HepG2 (cell line): ENCODE measurements around the gene PEMT. TPM values are rescaled to one million over a fixed set of nuclear protein-coding genes. Genes with fewer than 3 reads are reported as not detected.
"Not testable (repeated sequence)": the region's sequence is repeated elsewhere in the genome, so short reads cannot be mapped to it uniquely, and the experiment has no call there.

Experiments
- ATAC-seq: fragments of 200-7000 bp; cut with Tn5 transposase; 3 replicates; pipeline ENCODE4 v1.9.1; 2020; ENCODE audit warnings: mild to moderate bottlenecking, moderate library complexity
- BruUV-seq: library from RNA; stranded (reverse); fragments of 400-500 nt; replicated peaks from 2 replicates; lab custom pipeline; 2021; lab: Mats Ljungman, UMichigan
- CTCF ChIA-PET: fragments of 300-600 bp; formaldehyde crosslinking; extraction: SDS; loops from one replicate; lab custom pipeline; 2021; ENCODE audit warnings: low total read pairs, inconsistent platforms, low intra/inter-chr PET ratio; lab: Yijun Ruan, JAX
- POLR2A ChIA-PET: fragments of 350-600 bp; sonication (Branson Sonifier 250); formaldehyde crosslinking; loops from one replicate; lab custom pipeline; 2020; ENCODE audit warnings: antibody characterized with exemption, inconsistent platforms; lab: Yijun Ruan, JAX
- DNase-seq: peaks from one replicate; pipeline ENCODE4 v3.0.0-alpha.2; 2015; ENCODE audit warnings: low spot score
- FAIRE-seq: peaks from 3 replicates; lab custom pipeline; 2011; peaks lifted over from hg19 to GRCh38; lab: Jason Lieb, UNC
- H2AFZ ChIP-seq: one replicate; pipeline ENCODE4 v1.6.1; 2011; ENCODE audit warnings: low read length, inconsistent platforms
- H3K27ac ChIP-seq: fragments of 300-600 bp; 3 replicates; pipeline ENCODE4 v1.8.0; 2011; ENCODE audit warnings: mixed run types, mild to moderate bottlenecking, mixed read lengths, low read length, inconsistent platforms; ENCODE audit not compliant: insufficient read depth; ENCODE audit errors: extremely low read length
- H3K27me3 ChIP-seq, 2 experiments: fragments of 200-600 bp in 1 of 2; 2 replicates in 1 of 2; 3 replicates in 1 of 2; pipeline versions ENCODE4 v1.6.0 to v1.8.0; 2011; ENCODE audit warnings: low read length in 2 of 2, mild to moderate bottlenecking in 2 of 2, moderate library complexity in 2 of 2, inconsistent platforms in 1 of 2; ENCODE audit not compliant: insufficient read depth in 2 of 2, control insufficient read depth in 1 of 2
- H3K36me3 ChIP-seq, 2 experiments: fragments of 200-600 bp in 1 of 2; replicated peaks in 1 of 2; 2 replicates in 1 of 2; 3 replicates in 1 of 2; pipeline versions ENCODE4 v1.5.1 to v1.8.0; 2011; ENCODE audit warnings: low read length in 2 of 2, inconsistent platforms in 1 of 2; ENCODE audit not compliant: insufficient read depth in 2 of 2, control insufficient read depth in 1 of 2
- H3K4me1 ChIP-seq: 2 replicates; pipeline ENCODE4 v1.5.1; 2012; ENCODE audit warnings: low read length, inconsistent platforms; ENCODE audit not compliant: insufficient read depth
- H3K4me2 ChIP-seq: 2 replicates; pipeline ENCODE4 v1.6.0; 2011; ENCODE audit warnings: low read depth, low read length, inconsistent platforms
- H3K4me3 ChIP-seq, 3 experiments: fragments of 200-600 bp in 1 of 3; sonication (generic), shearing (Covaris generic) in 1 of 3; replicated peaks in 1 of 3; 2 replicates each; pipeline ENCODE4 v1.5.1; 2011 to 2016; ENCODE audit warnings: low read length in 3 of 3, inconsistent platforms in 2 of 3, low read depth in 2 of 3, mild to moderate bottlenecking in 2 of 3, control low read depth in 1 of 3, mixed read lengths in 1 of 3; ENCODE audit not compliant: insufficient read depth in 1 of 3
- H3K79me2 ChIP-seq: one replicate; pipeline ENCODE4 v1.6.1; 2011; ENCODE audit warnings: low read length, inconsistent platforms; ENCODE audit not compliant: insufficient read depth
- H3K9ac ChIP-seq: 2 replicates; pipeline ENCODE4 v1.6.0; 2011; ENCODE audit warnings: mild to moderate bottlenecking, low read depth, low read length, inconsistent platforms; ENCODE audit not compliant: insufficient read depth
- H3K9me3 ChIP-seq: 2 replicates; pipeline ENCODE4 v1.5.1; 2012; ENCODE audit warnings: mild to moderate bottlenecking, low read length
- H4K20me1 ChIP-seq: 2 replicates; pipeline ENCODE4 v1.6.0; 2011; ENCODE audit warnings: inconsistent platforms, mild to moderate bottlenecking, low read length, moderate library complexity; ENCODE audit not compliant: insufficient read depth
- CREM ChIP-seq, 2 experiments: sonication (generic) in 1 of 2; formaldehyde crosslinking in 1 of 2; IDR thresholded peaks; 2 replicates each; pipeline versions ENCODE4 v1.4.0 to v1.6.1; 2016 to 2020; ENCODE audit warnings: antibody characterized with exemption in 1 of 2, mild to moderate bottlenecking in 1 of 2, missing genetic modification reagents in 1 of 2
- EEA1 ChIP-seq: sonication (generic); formaldehyde crosslinking; IDR thresholded peaks from 2 replicates; pipeline ENCODE4 v1.5.1; 2020; ENCODE audit warnings: mild to moderate bottlenecking, missing genetic modification reagents, borderline replicate concordance
- TGIF2 ChIP-seq: IDR thresholded peaks from 2 replicates; pipeline ENCODE4 v1.6.1; 2016; ENCODE audit warnings: control low read depth, missing compliant biosample characterization
- WGBS: methylation state at CpG from one replicate; pipeline ENCODE4 v1.1.6; 2017; ENCODE audit warnings: low lambda C conversion rate; 5-methylcytosine and 5-hydroxymethylcytosine counted together
- in situ Hi-C: cut with HindIII; loops from 2 replicates; pipeline ENCODE4 v1.10.0; 2017; ENCODE audit warnings: low pct_unique_long_range_greater_than_20kb; ENCODE audit not compliant: extremely low pct_ligation_motif_present
- intact Hi-C: fragments of 100-400 bp; cut with micrococcal nuclease; formaldehyde crosslinking; loops from one replicate; pipeline ENCODE4 v1.10.0; 2022; ENCODE audit not compliant: unreplicated experiment
- polyA plus RNA-seq, 8 experiments: library from polyadenylated mRNA; depleted of rRNA in 3 of 8; stranded (reverse) in 7 of 8; unstranded in 1 of 8; fragments of >200 nt; fragmentation: Illumina TruSeq in 4 of 8; extraction: Trizol in 4 of 8; gene quantifications; 2 replicates each; pipeline versions ENCODE4 v1.2.1 to v1.2.3, GENCODE V29; 2011 to 2016; ENCODE audit warnings: low read depth in 4 of 8, missing spikeins in 1 of 8, mixed read lengths in 1 of 8; ENCODE audit not compliant: insufficient read depth in 1 of 8
- total RNA-seq, 5 experiments: library from RNA; depleted of rRNA; stranded (reverse); fragments of >200 nt; fragmentation: Illumina TruSeq; extraction: Trizol; gene quantifications; 2 replicates each; pipeline ENCODE4 v1.2.3, GENCODE V29; 2016; ENCODE audit warnings: low read depth in 1 of 5
- TF ChIP-seq, protein P1 (sequence below): sonication (generic); formaldehyde crosslinking; IDR thresholded peaks from 2 replicates; pipeline ENCODE4 v1.4.0; 2020; ENCODE audit warnings: mild to moderate bottlenecking, missing genetic modification reagents
- TF ChIP-seq, protein P2 (sequence below): sonication (generic); formaldehyde crosslinking; IDR thresholded peaks from 2 replicates; pipeline ENCODE4 v1.5.0; 2020; ENCODE audit warnings: mild to moderate bottlenecking, missing genetic modification reagents

Gene PEMT
- total and polyA plus RNA-seq, 2 of the 13 experiments (the other 11 are each of a cell fraction or from before 2014, with no cell fraction given) = 31.7 to 43.6 TPM

DNA sequence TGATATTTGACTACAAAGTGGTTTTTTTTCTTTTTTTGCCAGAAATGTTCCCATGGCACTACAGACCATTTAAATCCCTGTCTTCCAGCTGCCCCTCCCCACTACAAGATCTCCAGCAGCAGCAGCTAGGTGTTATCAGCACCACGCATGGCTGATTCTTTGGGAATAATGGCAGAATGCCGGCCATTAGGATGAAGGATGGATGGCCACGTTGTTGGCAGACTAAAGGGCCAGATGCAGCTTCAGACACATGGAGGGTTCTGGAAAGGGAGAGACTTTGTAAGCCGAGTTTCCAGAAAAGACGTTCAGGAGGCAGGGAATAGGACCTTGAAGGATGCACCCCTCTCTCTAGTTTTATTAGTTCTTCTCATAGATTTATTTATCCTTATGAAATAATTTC lies 125.0 kb downstream of the PEMT start:
- H3K79me2 ChIP-seq = no peaks in the 10 kb centered on the region
- H3K4me3 ChIP-seq = no peak overlapping the region
- no peaks in the 10 kb centered on the region for H3K9me3 ChIP-seq
- ATAC-seq (no peak), FAIRE-seq (no peak), DNase-seq (no peak)
- no peaks in the 10 kb centered on the region for H3K36me3 ChIP-seq
- no TSS peak for BruUV-seq
- H3K4me1 ChIP-seq = peaks cover 70% of the 10 kb centered on the region
- in situ Hi-C loops = no loop called here
- intact Hi-C loops = no loop called here
- H3K4me2 ChIP-seq = no peak overlapping the region
- H2AFZ ChIP-seq = no peak overlapping the region
- no peaks in the 10 kb centered on the region for H4K20me1 ChIP-seq
- TF ChIP-seq, protein P1, sequence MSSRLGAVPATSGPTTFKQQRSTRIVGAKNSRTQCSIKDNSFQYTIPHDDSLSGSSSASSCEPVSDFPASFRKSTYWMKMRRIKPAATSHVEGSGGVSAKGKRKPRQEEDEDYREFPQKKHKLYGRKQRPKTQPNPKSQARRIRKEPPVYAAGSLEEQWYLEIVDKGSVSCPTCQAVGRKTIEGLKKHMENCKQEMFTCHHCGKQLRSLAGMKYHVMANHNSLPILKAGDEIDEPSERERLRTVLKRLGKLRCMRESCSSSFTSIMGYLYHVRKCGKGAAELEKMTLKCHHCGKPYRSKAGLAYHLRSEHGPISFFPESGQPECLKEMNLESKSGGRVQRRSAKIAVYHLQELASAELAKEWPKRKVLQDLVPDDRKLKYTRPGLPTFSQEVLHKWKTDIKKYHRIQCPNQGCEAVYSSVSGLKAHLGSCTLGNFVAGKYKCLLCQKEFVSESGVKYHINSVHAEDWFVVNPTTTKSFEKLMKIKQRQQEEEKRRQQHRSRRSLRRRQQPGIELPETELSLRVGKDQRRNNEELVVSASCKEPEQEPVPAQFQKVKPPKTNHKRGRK (CRISPR knock-in tag) = no peak
- TF ChIP-seq, protein P2, sequence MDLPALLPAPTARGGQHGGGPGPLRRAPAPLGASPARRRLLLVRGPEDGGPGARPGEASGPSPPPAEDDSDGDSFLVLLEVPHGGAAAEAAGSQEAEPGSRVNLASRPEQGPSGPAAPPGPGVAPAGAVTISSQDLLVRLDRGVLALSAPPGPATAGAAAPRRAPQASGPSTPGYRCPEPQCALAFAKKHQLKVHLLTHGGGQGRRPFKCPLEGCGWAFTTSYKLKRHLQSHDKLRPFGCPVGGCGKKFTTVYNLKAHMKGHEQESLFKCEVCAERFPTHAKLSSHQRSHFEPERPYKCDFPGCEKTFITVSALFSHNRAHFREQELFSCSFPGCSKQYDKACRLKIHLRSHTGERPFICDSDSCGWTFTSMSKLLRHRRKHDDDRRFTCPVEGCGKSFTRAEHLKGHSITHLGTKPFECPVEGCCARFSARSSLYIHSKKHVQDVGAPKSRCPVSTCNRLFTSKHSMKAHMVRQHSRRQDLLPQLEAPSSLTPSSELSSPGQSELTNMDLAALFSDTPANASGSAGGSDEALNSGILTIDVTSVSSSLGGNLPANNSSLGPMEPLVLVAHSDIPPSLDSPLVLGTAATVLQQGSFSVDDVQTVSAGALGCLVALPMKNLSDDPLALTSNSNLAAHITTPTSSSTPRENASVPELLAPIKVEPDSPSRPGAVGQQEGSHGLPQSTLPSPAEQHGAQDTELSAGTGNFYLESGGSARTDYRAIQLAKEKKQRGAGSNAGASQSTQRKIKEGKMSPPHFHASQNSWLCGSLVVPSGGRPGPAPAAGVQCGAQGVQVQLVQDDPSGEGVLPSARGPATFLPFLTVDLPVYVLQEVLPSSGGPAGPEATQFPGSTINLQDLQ = no peak
- TF ChIP-seq EEA1 = no peak
- no peak for TF ChIP-seq TGIF2 (CRISPR knock-in tag)
- no peak for TF ChIP-seq CREM (IDR thresholded peaks at IDR 0.05)
- TF ChIP-seq CREM (CRISPR knock-in tag; IDR thresholded peaks at IDR 0.05) = no peak
- H3K27ac ChIP-seq = no peak overlapping the region
- no peak overlapping the region for H3K9ac ChIP-seq
- 3% methylated on average over 4 of the region's 5 CpGs for WGBS
- ChIA-PET CTCF (no interaction called here), POLR2A (interaction anchor here (1.3 kb wide), 1 partner anchor 21 kb away, joined by 3 read pairs; no protein-coding TSS in a partner anchor)
- peaks cover 7 to 36% of the 10 kb centered on the region in 2 experiments; a peak in 4 of 5 replicates for H3K27me3 ChIP-seq

DNA sequence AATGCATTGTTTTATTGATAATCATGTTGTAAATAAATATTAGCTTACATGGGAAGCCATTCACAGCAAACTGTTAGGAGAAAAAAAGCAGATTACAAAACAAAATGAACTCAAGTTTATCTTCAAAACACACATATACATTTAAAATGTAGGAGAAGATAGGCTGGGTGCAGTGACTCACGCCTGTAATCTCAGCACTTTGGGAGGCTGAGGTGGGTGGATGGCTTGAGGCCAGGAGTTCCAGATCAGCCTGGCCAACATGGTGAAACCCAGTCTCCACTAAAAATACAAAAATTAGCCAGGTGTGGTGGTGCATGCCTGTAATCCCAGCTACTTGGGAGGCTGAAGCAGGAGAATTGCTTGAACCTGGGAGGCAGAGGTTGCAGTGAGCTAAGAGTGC lies 125.6 kb downstream of the PEMT start:
- H3K27me3 ChIP-seq = peaks cover 5 to 32% of the 10 kb centered on the region in 2 experiments; a peak in 4 of 5 replicates
- H3K79me2 ChIP-seq, H3K9me3 ChIP-seq, H3K4me3 ChIP-seq, BruUV-seq, H3K4me2 ChIP-seq, FAIRE-seq, intact Hi-C loops, H3K36me3 ChIP-seq, DNase-seq, H3K9ac ChIP-seq, ATAC-seq, in situ Hi-C loops, H2AFZ ChIP-seq, H4K20me1 ChIP-seq, CTCF ChIA-PET, H3K27ac ChIP-seq: not testable (repeated sequence)
- H3K4me1 ChIP-seq = peaks cover 70% of the 10 kb centered on the region
- 15% methylated on average over 1 of the region's 1 CpG for WGBS
- POLR2A ChIA-PET = interaction anchor here (1.3 kb wide), 1 partner anchor 20 kb away, joined by 3 read pairs; no protein-coding TSS in a partner anchor
